Activated CD8-positive, alpha-beta memory T cell treated with anti-CD3 and anti-CD28 coated beads for 1 hour (primary cell): ENCODE results near the gene STX4.

ENCODE experiments used
- DNase-seq, 2 donors: peaks; one replicate each; pipeline ENCODE4 v3.0.0-alpha.2; 2020; ENCODE audit warnings: low read depth in 1 of 2; ENCODE audit errors: extremely low read depth in 1 of 2

STX4 gene

DNA sequence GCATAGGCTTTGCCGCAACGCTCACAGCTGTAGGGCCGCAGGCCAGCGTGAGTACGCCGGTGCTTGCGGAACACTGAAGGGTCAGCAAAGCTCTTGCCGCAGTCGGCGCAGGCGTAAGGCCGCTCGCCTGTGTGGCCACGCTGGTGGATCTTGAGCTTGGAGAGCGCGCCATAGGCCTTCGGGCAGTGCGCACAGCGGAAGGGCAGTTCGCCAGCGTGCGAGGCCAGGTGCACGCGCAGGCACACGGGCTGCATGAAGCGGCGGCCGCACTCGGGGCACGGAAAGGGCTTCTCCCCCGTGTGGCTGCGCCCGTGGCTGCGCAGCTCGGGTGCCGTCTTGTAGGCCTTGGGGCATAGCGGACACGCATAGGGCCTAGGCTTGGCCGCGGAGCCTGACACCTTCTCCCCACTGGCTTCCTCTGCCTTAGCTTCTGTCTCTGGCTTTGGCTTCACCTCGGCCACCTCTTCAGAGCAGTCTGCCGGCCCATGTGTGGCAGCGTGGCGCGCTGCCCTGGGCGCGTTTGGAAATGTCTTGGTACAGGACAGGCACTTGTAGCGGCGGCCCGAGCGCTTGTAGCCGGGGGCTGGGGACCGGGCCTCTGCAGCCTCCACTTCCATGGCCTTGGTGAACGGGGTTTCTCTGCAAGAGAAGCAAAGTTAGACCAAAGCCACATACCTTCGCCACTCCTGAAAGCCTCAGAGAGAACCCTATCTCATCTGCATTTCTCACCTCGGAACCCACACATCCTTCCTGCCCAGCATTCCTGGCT is 30.7 kb downstream of the STX4 start:
- DNase-seq = no peak

DNA sequence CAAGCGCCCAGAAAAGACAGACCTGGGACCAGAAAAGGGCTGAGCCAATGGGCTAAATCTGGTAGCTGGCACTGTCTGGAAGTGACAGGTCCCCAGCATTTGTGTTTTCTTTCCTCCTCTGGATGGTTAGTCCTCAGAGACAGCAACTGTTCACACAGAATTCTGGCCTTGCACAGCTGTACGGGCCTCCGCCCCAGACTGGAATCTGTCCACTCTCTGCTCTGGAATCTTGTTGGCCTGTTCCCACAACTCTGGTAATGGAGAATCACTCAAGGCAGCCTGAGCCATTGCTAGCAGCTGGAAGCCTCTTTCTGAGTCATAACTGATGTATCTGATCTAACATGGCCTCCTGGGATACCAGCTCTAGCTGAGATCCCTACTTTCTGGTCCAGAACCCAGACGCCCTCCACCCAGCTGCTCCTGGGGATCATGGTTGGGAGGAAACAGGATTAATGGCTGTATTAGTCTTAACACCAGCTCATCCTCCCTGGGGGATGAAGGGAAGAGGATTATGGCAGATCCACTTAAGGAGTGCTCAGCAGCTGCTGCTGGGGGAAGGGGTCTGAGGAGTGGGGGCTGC is 31.6 kb downstream of the STX4 start:
- no peak for DNase-seq

DNA sequence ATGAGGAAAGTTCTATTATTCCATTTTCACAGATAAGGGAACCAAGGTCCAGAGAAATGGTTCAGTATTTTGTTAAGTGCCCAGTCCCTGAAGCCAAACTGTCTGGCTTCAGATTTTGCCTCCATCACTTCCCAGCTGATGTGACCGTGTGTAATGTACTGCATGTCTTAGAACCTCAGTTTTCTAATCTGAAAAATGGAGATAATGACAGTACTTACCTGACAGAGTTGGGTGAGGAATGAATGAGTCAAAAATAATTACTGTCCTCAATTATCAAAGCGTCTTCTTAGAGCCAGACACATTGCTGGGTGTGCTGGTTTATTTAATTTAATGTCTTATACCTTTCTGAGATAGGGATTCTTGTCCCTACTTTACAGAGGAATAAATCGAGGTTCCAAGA is 34.0 kb downstream of the STX4 start:
- no peak for DNase-seq

DNA sequence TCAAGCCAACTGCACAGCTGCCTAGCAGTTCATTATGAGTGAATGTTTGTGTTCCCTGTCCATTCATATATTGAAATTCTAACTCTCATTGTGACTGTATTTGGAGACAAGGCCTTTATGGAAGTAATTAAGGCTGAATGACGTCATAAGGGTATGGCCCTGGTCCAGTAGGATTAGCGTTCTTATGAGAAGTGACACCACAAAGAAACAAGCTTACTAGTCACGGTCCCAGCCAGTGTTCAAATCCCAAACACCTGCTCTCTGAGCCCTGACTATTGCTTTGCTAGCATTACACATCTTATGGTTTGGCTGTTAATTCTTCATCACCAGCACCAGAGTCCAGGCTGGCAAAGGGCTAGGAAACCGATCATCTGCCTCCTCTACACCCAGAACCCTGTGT is 38.5 kb downstream of the STX4 start:
- DNase-seq = no peak

DNA sequence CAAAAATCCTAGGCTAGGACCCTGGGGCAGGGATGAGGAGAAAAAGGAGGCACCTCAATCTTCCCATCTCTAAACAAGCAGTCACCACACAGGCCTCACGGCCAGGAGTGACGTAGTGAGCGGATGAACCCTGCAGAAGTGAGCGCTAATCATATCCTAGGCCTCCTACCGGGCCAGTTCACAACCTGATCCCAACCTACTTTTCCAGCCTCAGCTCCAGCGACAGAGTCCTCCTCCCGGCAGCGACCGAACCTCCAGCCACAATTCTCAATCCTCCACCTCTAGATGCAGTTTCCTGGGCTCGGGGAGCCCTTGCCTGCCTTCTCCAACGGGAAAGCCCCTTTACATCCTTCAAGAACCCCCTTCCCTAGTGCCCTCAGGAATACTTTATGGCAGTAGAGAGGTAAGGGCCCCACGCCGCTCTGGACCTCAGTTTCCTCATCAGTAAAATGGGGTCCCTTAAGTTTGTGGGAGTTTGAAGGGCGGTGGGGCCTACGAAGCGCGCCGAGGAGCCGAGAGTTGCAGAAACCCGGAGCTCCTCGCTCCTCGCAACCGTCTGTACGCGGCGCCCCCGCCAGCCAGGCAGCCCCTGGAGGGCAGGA is 39.3 kb downstream of the STX4 start:
- no peak for DNase-seq

DNA sequence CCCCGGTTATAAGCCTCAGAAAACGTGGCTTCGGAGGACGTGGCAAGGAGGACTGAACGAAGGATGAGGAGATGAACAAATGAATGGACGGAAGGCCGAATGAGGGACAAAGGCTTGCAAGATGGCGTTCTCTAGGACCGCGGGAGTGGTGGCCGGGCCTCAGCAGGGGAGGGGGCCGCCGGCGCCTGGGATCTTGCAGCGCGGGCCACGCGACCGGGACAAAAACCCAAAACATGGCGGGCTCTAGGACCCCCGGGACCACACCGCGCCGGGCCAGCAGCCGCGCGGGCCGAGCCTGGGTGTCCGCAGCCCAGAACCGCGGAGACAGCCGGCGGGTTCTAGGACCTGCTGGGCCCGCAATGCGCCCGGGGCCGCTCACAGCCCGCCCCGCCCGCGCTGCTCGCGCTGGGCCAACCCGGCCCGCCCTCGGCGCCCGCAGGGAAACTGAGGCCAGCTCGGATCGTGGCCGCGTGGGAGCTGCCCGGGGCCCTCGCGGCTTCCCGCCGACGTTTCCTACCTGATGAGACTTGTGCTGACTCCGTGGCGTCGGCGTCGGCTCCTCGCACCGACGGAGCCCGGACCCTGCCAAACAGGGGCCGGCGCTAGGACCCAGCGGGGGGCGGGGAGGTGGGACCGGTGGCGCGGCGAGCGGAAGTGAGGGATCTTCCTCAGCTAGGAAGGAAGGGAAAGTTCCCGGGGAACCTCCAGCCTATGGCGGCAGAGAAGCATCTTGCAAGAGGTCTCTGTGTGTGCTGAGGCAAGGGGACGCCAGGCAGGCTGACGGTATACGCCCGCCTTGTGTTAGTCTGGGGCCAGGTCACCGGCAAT is 40.0 kb downstream of the STX4 start:
- peak; percentile 65 to 81 for DNase-seq

DNA sequence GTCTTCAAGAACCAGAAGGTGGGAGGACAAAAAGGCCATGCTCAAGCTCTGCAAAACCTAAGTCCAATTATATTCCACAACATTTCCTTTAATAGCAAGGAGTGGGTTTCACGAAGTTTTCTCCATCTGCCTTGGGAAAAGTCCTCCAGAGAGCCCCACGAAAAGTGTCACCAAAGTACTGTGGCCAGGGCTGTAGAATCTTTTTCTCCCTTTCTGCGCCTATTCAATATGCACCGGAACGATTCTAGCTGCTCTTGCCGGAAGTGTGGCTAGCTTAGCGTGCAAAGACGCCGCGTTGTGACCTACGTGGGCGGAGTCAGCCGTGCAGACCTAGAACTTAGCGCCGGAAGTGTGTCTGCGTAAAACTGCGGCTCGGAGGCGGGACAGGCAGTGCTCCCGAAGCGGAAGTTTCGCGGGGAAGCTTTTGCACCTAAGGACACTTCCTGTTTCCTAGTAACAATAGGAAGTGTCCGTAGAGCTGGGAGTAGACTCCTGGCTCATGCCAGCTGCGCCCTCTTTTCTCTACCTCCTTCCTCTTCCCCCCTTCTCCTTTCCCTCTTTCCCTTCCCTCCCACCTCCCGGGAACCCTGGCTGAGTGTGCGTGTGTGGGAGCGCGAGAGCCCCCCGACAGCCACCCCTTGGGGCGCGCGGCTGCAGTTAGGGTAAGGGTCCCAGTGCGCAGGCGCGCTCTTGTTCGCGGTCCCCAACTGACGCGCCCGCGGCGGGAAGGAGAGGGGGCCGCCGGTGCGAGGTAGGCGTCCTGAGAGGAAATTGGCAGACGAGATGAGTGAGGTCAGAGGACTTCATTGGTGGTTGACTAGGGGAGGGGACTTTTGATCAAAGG is 40.8 kb downstream of the STX4 start, which contains the start of the genes ZNF646 and ZNF668:
ZNF646 (plus strand) TSS at position 453 of the 844 bp plus-strand sequence. CDS start 1,903 bp downstream, outside the sequence.
ZNF668 (minus strand) TSS at position 271 of the 844 bp plus-strand sequence. CDS start 9,781 bp downstream, outside the sequence.
- peak; percentile 91 to 98 for DNase-seq

DNA sequence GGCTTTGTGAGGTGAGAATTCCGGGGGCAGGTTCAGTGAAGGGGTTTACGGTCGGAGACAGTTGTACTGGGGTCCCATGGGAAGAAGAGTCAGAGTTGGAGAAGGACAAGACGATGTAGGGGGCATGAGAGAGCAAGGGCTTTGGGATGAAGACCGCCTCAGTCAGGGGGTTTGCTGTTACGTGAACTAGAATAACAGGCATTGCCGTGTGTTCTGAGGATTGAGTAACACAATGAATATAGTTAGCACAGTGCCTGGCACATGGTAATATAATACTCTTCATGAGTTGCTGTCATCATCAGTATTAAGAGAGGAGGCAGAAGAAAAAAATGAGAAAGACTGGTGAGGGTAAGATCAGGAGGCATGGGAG is 41.4 kb downstream of the STX4 start:
- DNase-seq = no peak

DNA sequence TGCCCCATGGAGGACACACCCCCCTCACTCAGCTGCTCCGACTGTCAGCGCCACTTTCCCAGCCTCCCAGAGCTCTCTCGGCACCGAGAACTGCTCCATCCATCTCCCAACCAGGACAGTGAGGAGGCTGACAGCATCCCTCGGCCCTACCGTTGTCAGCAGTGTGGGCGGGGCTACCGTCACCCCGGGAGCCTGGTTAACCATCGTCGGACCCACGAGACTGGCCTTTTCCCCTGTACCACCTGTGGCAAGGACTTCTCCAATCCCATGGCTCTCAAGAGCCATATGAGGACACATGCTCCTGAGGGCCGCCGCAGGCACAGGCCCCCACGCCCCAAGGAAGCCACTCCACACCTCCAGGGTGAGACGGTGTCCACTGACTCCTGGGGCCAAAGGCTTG is 43.0 kb downstream of the STX4 start:
- no peak for DNase-seq

DNA sequence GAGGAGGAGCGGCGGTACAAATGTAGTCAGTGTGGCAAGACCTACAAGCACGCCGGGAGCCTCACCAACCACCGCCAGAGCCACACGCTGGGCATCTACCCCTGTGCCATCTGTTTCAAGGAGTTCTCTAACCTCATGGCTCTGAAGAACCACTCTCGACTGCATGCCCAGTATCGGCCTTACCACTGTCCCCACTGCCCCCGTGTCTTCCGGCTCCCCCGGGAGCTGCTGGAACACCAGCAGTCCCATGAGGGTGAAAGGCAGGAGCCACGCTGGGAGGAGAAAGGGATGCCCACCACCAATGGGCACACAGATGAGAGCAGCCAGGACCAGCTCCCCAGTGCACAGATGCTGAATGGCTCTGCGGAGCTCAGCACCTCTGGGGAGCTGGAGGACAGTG is 43.7 kb downstream of the STX4 start:
- no peak for DNase-seq

DNA sequence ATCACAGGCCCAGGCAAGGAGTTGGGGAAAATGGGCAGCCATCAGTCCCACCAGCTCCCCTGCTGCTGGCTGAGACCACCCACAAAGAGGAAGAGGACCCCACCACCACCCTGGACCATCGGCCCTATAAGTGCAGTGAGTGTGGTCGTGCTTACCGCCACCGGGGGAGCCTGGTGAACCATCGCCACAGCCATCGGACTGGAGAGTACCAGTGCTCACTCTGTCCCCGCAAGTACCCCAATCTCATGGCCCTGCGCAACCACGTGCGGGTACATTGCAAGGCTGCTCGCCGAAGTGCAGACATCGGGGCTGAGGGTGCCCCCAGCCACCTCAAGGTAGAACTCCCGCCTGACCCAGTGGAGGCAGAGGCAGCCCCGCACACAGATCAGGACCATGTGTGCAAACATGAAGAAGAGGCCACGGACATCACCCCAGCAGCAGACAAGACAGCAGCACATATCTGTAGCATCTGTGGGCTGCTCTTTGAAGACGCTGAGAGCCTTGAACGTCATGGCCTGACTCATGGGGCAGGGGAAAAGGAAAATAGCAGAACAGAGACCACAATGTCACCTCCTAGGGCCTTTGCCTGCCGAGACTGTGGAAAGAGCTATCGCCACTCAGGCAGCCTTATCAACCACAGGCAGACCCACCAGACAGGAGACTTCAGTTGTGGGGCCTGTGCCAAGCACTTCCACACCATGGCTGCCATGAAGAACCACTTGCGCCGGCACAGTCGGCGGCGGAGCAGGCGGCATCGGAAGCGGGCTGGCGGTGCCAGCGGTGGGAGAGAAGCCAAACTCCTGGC is 44.4 kb downstream of the STX4 start:
- DNase-seq = no peak

DNA sequence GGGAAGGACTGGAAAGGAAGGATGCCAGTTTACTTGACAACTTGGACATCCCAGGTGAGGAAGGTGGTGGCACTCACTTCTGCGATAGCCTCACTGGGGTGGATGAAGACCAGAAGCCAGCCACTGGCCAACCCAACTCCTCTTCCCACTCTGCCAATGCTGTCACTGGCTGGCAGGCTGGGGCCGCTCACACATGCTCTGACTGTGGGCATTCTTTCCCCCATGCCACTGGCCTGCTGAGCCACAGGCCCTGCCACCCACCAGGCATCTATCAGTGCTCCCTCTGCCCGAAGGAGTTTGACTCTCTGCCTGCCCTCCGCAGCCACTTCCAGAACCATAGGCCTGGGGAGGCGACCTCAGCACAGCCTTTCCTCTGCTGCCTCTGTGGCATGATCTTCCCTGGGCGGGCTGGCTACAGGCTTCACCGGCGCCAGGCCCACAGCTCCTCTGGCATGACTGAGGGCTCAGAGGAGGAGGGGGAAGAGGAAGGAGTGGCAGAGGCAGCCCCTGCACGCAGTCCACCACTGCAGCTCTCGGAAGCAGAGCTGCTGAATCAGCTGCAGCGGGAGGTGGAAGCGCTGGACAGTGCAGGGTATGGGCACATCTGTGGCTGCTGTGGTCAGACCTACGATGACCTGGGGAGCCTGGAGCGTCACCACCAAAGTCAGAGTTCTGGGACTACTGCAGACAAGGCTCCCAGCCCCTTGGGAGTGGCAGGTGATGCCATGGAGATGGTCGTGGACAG is 45.4 kb downstream of the STX4 start:
- DNase-seq = no peak

DNA sequence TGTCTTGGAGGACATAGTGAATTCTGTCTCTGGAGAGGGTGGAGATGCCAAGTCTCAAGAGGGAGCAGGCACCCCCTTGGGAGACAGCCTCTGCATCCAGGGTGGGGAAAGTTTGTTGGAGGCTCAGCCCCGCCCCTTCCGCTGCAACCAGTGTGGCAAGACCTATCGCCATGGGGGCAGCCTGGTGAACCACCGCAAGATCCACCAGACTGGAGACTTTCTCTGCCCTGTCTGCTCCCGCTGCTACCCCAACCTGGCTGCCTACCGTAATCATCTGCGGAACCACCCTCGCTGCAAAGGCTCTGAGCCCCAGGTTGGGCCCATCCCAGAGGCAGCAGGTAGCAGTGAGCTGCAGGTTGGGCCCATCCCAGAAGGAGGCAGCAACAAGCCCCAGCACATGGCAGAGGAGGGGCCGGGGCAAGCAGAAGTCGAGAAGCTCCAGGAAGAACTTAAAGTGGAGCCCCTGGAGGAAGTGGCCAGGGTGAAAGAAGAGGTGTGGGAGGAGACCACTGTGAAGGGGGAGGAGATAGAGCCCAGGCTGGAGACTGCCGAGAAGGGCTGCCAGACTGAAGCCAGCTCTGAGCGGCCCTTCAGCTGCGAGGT is 46.1 kb downstream of the STX4 start:
- no peak for DNase-seq

DNA sequence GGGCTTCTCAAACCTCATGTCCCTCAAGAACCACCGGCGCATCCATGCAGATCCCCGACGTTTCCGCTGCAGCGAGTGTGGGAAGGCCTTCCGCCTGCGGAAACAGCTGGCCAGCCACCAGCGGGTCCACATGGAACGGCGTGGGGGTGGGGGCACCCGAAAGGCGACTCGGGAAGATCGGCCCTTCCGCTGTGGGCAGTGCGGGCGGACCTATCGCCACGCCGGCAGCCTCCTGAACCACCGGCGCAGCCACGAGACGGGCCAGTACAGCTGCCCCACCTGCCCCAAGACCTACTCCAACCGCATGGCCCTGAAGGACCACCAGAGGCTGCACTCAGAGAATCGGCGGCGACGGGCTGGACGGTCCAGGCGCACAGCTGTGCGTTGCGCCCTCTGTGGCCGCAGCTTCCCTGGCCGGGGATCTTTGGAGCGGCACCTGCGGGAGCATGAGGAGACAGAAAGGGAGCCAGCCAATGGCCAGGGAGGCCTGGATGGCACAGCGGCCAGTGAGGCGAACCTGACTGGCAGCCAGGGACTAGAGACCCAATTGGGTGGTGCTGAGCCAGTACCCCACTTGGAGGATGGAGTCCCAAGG is 46.8 kb downstream of the STX4 start:
- DNase-seq = no peak

DNA sequence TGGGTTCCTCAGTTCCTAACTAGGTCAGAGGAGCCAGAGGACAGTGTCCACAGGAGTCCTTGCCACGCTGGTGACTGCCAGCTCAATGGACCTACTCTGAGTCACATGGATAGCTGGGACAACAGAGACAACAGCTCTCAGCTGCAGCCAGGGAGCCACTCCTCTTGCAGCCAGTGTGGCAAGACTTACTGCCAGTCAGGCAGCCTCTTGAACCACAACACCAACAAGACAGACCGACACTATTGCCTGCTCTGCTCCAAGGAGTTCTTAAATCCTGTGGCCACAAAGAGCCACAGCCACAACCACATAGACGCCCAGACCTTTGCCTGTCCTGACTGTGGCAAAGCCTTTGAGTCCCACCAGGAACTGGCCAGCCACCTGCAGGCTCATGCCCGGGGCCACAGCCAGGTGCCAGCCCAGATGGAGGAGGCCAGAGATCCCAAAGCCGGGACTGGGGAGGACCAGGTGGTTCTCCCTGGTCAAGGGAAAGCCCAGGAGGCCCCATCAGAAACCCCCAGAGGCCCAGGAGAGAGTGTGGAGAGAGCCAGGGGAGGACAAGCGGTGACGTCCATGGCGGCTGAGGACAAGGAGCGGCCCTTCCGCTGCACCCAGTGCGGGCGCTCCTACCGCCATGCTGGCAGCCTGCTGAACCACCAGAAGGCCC is 47.5 kb downstream of the STX4 start:
- no peak for DNase-seq

DNA sequence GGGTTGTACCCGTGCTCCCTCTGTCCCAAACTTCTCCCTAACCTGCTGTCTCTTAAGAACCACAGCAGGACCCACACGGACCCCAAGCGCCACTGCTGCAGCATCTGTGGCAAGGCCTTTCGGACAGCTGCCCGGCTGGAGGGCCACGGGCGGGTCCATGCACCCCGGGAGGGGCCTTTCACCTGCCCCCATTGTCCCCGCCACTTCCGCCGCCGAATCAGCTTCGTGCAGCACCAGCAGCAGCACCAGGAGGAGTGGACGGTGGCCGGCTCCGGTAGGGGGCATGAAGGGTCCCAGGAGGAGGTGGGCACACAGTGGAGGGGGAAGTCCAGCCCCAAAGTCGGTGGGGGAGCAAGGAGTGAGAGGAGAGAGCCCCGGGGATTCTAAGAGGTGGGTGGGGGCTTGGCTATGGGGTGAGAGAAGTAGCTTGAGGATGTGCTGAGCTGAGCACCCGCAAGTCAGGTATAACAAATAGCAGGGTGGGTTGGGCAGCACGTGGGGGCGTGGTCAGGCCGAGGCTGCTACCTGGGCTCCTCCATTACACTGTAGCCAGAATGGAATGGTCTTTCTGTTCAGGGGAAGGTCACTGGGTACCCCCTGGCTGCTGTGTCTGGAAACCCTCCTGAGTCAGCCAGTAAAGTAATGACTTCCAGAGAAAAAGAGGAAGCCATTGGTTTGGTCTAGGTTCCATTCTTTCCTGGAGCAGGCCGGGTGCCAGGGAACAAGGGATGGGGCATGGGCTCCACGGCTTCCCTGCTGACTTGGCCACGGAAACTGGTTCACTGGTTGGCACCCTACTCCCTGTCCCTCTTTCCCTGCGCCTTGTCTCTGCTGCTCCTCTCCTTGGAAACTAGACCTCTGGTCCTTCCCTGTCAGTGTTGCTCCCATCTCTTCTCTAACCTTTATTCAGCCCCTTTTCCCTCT is 48.3 kb downstream of the STX4 start:
- DNase-seq = no peak
